NCI-H1105 treated with DMSO at 0.1 percent for 48 hours (cell line): ENCODE measurements around the gene ACAP1.

ENCODE experiments used
- DNase-seq: peaks from one replicate; lab custom pipeline; 2025; lab: John Stamatoyannopoulos, UW

The ACAP1 gene

DNA sequence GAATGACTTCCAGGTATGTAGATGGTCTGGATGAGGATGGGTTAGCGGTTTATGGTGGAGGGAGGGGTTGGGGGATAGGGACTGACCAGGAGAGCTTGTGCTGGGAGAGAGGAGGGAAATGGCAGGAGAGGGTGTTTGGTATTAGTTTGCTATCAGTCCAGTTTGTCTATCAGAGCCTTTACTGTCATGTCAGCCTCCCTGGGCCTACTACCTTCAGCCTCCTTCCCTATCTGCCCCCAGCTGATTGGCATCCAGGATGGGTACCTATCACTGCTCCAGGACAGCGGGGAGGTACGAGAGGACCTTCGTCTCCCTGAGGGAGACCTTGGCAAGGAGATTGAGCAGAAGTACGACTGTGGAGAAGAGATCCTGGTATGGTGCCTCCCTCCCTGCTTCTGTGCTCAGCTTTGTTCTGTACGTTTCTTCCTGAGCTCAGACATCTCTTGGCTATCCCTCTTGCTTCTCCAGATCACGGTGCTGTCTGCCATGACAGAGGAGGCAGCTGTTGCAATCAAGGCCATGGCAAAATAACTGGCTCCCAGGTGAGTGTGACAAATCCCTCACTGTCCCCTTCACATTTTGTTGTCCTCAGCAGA lies 25.1 kb upstream of the ACAP1 start:
- no peak for DNase-seq

DNA sequence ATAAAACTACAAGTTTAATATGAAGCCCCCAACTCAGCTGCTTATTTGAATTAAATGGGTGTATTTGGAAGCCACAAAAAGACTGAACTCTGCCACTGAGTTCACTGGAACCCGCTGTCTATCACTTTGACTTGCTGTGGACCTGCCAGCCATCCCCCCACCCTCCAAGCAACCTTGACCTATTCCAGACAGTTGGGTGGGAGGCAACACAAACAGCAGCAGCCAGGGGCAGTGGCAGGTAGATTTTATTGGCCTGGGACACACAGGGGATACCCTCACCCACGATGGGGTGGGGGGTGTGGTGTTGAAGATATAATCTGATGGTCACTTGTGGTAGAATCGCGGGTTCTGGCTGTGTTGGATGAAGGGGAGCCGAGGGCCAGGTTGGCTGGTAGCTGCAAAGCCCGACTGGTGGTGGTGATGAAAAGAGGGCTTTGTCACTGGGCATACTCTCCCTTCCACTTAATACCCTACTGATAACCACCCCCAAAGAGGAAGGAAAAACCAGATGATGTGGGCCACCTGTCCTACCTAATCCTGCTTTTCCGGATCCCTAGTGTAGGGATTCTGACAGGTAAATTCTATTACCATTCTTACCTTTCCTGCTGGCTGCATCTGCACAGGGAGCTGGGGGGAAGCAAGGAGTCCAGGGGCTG lies 23.8 kb upstream of the ACAP1 start:
- no peak for DNase-seq

DNA sequence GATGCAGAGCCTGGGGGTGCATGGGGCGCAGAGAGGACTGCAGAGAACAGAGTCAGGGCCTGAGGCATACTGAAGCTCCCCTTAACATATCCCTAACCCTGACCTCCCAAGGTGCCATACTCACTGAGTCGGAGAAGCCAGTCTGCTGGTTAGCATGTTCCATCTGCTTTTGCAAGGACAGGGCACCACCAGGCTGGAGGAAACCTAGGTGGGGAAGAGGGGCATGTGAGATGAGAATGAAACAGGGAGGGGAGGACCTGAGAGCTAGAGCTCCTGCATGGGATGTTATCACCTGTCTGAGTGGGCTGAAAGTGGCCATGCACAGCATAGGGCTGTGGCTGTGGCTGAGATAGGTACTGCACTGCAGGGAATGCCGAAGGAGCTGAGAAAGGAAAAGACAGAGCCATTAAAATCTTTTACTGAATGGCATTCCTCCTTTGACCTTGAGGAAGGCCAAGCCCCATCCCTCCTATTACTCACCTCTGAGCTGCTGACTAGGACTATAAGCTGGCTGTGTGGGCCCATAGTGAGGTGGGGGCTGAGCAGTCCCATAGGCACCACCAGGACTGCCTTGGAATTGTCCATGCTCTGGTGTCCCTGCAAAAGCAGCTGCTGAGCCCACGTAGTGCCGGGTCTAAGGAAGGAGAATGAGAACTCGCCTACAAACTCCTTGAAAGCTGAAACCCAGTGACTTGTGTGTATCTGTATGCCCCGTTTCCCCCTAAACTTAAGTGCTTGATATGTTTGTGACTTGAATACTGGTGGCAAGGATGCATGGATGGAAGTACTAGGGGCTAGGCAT lies 23.0 kb upstream of the ACAP1 start:
- no peak for DNase-seq

- DNase-seq: no peak
Measured at GRCh38 chr17:7313890-7314718, 22.2 kb upstream of the ACAP1 start.

DNA sequence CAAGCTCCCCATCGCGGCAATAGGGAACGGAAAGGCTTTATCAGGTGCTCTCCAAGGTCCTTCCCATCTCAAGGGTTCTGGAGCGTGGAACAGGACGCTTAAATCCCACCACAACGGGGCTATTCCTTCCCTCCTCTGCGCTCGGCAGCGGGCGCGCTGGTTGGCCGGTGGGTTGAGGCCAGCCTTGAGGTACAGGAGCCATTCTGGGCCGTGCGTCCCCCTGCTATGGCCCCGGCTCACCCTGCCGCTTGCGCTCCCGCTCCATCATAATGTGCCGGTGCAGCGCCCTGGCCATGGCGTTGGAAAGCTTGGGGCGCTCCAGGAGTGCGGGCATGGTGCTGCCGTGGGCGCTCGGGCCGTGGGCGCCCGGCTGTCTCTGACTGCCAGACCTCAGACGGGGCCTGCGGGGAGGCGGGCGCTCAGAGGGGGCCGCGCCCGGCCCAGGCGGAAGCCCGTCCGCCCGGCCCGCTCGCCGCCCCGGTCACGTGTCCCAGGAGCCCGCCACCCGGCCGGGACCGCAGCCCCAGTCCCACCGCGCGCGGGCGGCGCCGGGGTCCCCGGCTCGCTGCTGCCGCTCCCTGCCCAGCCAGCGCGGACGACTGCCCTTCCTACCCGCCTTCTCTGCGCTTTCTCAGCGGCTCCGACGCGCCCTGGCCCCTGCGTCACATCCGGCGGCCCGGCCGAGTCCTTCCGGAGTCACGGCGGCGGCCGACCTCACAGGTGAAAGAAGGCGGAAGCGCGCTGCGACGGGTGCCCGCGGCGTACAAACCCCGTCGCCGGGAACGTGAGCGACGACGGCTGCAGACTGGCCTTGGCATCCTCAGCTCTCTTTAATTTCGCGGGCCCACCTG lies 21.4 kb upstream of the ACAP1 start, which contains the start of gene GPS2:
Gene GPS2, minus strand, starts transcription at position 642 of the 851 bp plus-strand sequence. Its CDS starts 308 bp downstream, at position 334.
- DNase-seq: peak; percentile 82

DNA sequence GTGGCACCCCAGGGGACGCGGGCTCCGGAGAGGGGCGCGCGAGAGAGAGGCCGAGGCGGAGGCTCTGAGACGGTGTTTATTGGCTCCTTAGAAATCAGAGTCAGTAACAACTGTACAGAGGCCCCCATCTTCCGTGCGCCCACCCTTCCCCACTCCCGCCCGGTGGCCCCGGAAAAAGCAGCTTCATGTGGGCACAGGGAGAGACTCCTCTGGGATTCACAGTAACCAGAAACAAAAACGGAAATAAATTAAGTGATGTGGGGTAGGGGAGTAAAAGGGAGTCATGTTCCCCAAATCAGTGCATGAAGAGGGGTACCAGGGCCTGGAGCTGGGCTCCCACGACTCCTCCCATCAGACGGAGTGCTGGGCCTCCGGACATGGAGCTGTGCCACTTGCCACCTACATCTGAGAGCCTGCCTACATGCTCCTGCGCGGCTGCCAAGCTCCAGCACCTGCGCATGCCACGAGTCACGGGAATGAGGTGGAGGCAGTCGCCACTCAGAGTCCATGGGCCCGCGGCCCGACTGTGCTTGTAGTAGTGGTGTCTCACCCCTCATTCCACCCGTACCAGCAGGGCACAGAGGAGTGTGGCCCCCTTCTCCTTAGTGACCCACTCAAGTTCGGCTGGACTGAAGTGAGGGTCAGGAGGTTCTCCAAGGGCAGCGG lies 20.6 kb upstream of the ACAP1 start:
- peak; percentile 46 for DNase-seq

GRCh38 chr17:7317161-7317803 lies 19.0 kb upstream of the ACAP1 start:
- no peak for DNase-seq

DNA sequence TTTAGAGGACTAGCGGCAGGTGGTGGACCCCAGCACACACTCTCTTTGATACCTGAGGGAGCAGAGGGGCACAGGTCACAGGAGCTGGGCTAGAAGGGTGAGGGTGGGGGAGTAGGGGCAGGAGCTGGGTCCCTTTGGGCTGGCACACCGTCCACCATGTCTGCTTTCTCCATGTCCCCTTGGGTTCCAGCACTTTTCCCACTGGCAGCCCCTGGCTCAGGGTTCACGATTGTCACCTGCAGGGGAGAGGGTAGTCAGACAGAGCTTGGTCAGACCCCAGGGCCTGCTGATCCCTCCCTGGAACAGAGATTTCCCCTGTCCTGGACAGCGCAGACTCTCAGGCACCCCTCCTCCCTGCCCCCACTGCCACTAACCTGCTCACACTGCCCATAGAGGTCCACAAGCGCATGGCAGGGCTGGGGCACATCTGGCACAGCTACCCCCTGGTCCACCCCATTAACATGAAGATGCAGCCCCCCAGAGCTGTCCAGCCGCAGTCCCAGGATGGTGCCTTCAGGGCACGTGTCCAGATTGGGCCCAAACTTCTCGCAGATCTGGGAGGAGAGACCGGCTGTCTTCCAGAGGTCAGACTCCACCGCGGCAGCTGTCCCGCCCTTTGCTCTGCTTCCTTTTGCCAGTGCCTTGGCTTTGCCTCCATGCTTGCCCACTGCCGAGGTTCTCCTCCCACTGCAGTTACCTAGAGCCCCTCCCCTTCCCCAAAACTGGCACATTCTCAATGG lies 18.0 kb upstream of the ACAP1 start:
- no peak for DNase-seq

- DNase-seq: no peak
Measured at GRCh38 chr17:7321466-7321865, 14.9 kb upstream of the ACAP1 start.

GRCh38 chr17:7322520-7323194 lies 13.7 kb upstream of the ACAP1 start:
- DNase-seq: no peak

- DNase-seq: no peak
Measured at GRCh38 chr17:7323731-7324437, 12.4 kb upstream of the ACAP1 start.

DNA sequence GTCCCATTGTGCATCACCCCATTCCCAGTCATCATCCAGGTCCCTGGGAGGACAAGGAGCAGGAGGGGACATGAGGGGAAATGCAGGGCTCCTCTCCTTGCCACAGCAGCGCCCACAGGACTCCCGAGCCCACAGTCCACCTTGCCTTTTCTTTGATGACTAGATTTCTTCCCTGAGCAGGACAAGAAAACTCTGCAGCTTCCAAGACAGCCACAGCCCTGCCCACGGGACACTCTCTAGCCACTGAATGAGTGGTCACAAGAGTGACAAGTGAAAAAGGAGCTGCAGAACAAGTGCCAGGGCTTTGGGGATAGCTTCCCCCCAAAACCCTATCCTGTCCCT lies 11.9 kb upstream of the ACAP1 start:
- DNase-seq: no peak

DNA sequence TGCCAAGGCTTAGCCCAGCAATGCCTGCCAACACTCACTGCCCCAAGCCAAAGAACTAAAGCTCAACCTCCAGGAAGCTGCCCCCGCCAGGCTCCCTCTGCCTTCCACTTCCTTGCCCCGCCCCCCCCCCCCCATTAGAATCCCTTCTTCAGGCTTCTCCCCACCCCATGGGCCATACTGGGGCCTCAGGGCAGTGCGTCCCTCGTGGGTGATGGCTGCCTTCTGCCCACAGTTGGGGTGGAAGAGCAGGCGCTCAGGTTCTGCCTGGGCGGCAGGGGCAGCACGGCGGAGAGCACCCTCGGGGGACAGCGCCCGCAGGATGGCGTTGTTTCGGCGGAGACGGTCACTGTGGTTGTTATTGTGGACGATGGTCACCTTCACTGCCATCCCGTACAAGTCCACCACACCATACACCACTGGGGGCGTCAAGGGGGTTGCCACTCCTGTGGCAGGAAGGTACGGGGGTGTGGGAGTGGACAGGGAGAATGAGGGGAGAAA lies 11.2 kb upstream of the ACAP1 start:
- no peak for DNase-seq

DNA sequence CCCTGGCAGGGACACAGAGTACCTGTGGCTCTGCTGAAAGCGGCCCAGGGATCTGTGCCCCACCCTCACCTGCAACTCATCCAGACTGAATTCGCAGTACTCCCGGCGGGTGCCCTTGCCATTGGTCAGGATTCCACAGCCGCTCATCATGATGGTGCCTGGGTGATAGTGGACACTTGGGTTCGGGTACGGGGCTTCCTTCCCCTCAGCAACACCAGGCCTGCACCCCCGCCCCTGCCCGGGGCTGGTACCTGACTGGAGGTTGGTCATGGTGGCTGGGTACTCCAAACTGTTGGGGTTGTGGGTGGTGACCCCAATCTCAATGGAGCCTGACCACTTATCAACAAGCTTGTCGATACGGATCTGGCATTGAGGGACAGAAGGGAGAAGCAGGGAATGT lies 10.1 kb upstream of the ACAP1 start:
- DNase-seq: no peak

DNA sequence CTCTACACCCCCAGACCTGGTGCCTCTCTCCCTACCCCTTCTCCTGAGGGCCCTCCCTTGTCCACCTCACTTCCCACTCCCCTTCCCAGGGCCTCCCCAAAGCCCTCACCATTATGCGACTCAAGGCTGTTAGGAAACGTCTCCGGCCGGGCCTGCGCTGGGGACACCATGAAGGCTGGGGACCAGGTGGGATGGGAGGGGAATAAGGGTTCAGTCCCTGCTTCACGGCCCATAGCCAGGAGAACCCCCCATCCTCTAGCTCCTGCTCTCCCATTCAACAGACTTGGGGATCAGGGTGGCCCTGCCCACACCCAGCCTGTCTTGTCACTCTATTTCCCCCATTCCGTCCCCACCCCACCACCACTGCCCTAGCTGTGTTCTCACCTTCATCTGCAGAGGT lies 9.3 kb upstream of the ACAP1 start:
- no peak for DNase-seq

DNA sequence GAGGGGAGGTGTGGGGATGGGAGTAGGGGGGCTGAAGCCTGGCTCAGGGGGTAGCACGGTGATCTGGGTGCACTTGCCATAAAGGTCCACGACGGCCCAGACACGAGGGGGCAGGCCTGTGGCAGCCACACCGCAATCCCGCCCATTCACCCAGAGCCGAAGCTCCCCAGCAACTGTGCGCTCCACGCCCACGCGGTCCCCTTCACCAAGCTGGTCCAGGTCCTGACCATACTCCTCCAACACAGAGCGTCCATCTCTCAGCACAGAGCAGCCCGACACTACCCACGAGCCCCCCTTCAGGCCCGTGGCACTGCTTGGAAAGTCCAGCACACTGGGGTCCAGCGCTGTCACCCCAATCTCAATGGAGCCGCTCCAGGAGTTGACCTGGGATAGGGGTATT lies 8.8 kb upstream of the ACAP1 start:
- DNase-seq: no peak

DNA sequence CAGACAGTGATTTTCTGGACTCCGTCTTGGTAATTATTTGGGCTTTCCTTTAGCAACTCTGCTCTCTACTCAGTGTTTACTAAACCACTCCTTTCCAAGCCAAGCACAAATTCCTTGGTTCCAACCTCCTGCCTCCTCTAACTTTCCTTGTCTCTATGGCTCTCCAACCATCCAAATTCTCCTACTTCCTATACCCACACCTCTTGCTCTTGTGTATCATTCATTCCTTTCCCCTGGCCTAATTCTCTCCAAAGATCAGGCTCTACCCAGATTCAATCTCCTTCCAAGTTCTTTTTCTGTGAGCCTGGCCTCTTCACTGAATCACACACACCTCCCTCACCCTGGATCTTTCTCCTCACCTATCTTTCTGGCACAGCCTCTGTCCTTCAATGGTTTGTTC lies 8.3 kb upstream of the ACAP1 start:
- DNase-seq: no peak

GRCh38 chr17:7328840-7329373 lies 7.4 kb upstream of the ACAP1 start, which contains the start of gene NEURL4:
TSS of gene NEURL4 (minus strand) at chr17:7329335. CDS start at chr17:7329312, 23 bp downstream.
- no peak for DNase-seq
